Measurements from ENCODE around the gene XAGE3. TPM values are rescaled to one million over a fixed set of nuclear protein-coding genes. Genes with fewer than 3 reads are reported as not detected.
"Not testable (repeated sequence)": the region's sequence is repeated elsewhere in the genome, so short reads cannot be mapped to it uniquely, and the experiment has no call there.

XAGE3 gene
- not detected for total RNA-seq

GRCh38 chrX:52867610-52868348 is at the start of gene XAGE3:
Gene XAGE3 (minus strand): TSS chrX:52868083. CDS start chrX:52867133, 950 bp downstream.
- POLR2A ChIA-PET, result no interaction called here
- ATAC-seq (ENCODE audit: low read depth) (no peak), DNase-seq (no peak)
- Mint-ChIP-seq H3K9me3 (no peaks in the 10 kb centered on the region), H3K27me3 (peaks cover 10% of the 10 kb centered on the region), H3K36me3 (no peaks in the 10 kb centered on the region), H3K4me3 (no peak within 1 kb of the TSS), H3K27ac (no peak within 1 kb of the TSS), H3K4me1 (no peaks in the 10 kb centered on the region)

- H3K27ac Mint-ChIP-seq; H3K9me3 Mint-ChIP-seq; DNase-seq; H3K27me3 Mint-ChIP-seq; ATAC-seq (ENCODE audit: low read depth); H3K4me3 Mint-ChIP-seq; POLR2A ChIA-PET; H3K36me3 Mint-ChIP-seq; H3K4me1 Mint-ChIP-seq: not testable (repeated sequence)
Measured at GRCh38 chrX:52914704-52915103, 46.8 kb upstream of the XAGE3 start.

- POLR2A ChIA-PET; DNase-seq; H3K36me3 Mint-ChIP-seq; H3K27ac Mint-ChIP-seq; H3K4me3 Mint-ChIP-seq; ATAC-seq (ENCODE audit: low read depth); H3K9me3 Mint-ChIP-seq; H3K27me3 Mint-ChIP-seq; H3K4me1 Mint-ChIP-seq: not testable (repeated sequence)
Measured at GRCh38 chrX:52913681-52914080, 45.8 kb upstream of the XAGE3 start.

GRCh38 chrX:52909313-52909969 is 41.6 kb upstream of the XAGE3 start:
- H3K4me3 Mint-ChIP-seq; H3K36me3 Mint-ChIP-seq; DNase-seq; ATAC-seq (ENCODE audit: low read depth); H3K27me3 Mint-ChIP-seq; H3K4me1 Mint-ChIP-seq; POLR2A ChIA-PET; H3K9me3 Mint-ChIP-seq; H3K27ac Mint-ChIP-seq: not testable (repeated sequence)

GRCh38 chrX:52907900-52908299 is 40.0 kb upstream of the XAGE3 start:
- H3K4me1 Mint-ChIP-seq; H3K36me3 Mint-ChIP-seq; H3K4me3 Mint-ChIP-seq; POLR2A ChIA-PET; DNase-seq; H3K9me3 Mint-ChIP-seq; ATAC-seq (ENCODE audit: low read depth); H3K27me3 Mint-ChIP-seq; H3K27ac Mint-ChIP-seq: not testable (repeated sequence)

- H3K36me3 Mint-ChIP-seq; ATAC-seq (ENCODE audit: low read depth); H3K27ac Mint-ChIP-seq; DNase-seq; H3K4me1 Mint-ChIP-seq; POLR2A ChIA-PET; H3K4me3 Mint-ChIP-seq; H3K9me3 Mint-ChIP-seq; H3K27me3 Mint-ChIP-seq: not testable (repeated sequence)
Measured at GRCh38 chrX:52907137-52907536, 39.3 kb upstream of the XAGE3 start.

- H3K4me3 Mint-ChIP-seq, POLR2A ChIA-PET: not testable (repeated sequence)
Measured at GRCh38 chrX:52906072-52906471, 38.2 kb upstream of the XAGE3 start.

GRCh38 chrX:52905531-52905930 is 37.6 kb upstream of the XAGE3 start:
- H3K27ac Mint-ChIP-seq; ATAC-seq (ENCODE audit: low read depth); H3K27me3 Mint-ChIP-seq; H3K4me3 Mint-ChIP-seq; H3K9me3 Mint-ChIP-seq; POLR2A ChIA-PET; DNase-seq; H3K4me1 Mint-ChIP-seq; H3K36me3 Mint-ChIP-seq: not testable (repeated sequence)

More at GRCh38 chrX:52906072-52906471, 38.2 kb upstream of the XAGE3 start:
- not testable (repeated sequence) for H3K27me3 Mint-ChIP-seq; H3K4me1 Mint-ChIP-seq; ATAC-seq (ENCODE audit: low read depth); H3K9me3 Mint-ChIP-seq; DNase-seq; H3K27ac Mint-ChIP-seq; H3K36me3 Mint-ChIP-seq

GRCh38 chrX:52896855-52897709 is 29.2 kb upstream of the XAGE3 start, which contains the start of gene FAM156B:
Gene FAM156B (plus strand): TSS chrX:52897330. CDS start chrX:52907226, 9,896 bp downstream.
- POLR2A ChIA-PET, H3K4me1 Mint-ChIP-seq, H3K4me3 Mint-ChIP-seq, H3K27me3 Mint-ChIP-seq, H3K9me3 Mint-ChIP-seq, DNase-seq, H3K36me3 Mint-ChIP-seq, H3K27ac Mint-ChIP-seq: not testable (repeated sequence)
- ATAC-seq (ENCODE audit: low read depth), result peak; percentile 90

GRCh38 chrX:52896438-52896837 is 28.6 kb upstream of the XAGE3 start:
- peak; percentile 9 for ATAC-seq (ENCODE audit: low read depth)
- H3K9me3 Mint-ChIP-seq, DNase-seq, POLR2A ChIA-PET, H3K27me3 Mint-ChIP-seq, H3K4me3 Mint-ChIP-seq, H3K4me1 Mint-ChIP-seq, H3K36me3 Mint-ChIP-seq, H3K27ac Mint-ChIP-seq: not testable (repeated sequence)

GRCh38 chrX:52888090-52888489 is 20.2 kb upstream of the XAGE3 start:
- H3K27ac Mint-ChIP-seq; POLR2A ChIA-PET; H3K27me3 Mint-ChIP-seq; DNase-seq; ATAC-seq (ENCODE audit: low read depth); H3K4me1 Mint-ChIP-seq; H3K9me3 Mint-ChIP-seq; H3K36me3 Mint-ChIP-seq; H3K4me3 Mint-ChIP-seq: not testable (repeated sequence)

- H3K4me1 Mint-ChIP-seq; POLR2A ChIA-PET; H3K4me3 Mint-ChIP-seq; ATAC-seq (ENCODE audit: low read depth); DNase-seq; H3K36me3 Mint-ChIP-seq; H3K9me3 Mint-ChIP-seq; H3K27ac Mint-ChIP-seq; H3K27me3 Mint-ChIP-seq: not testable (repeated sequence)
Measured at GRCh38 chrX:52887459-52887858, 19.6 kb upstream of the XAGE3 start.

- ATAC-seq (ENCODE audit: low read depth); H3K27ac Mint-ChIP-seq; H3K4me1 Mint-ChIP-seq; DNase-seq; H3K4me3 Mint-ChIP-seq; H3K36me3 Mint-ChIP-seq; H3K9me3 Mint-ChIP-seq; POLR2A ChIA-PET; H3K27me3 Mint-ChIP-seq: not testable (repeated sequence)
Measured at GRCh38 chrX:52876386-52876785, 8.5 kb upstream of the XAGE3 start.
